Fibroblast of upper back skin (primary cell): ENCODE data around the gene NTN4.
"Not testable (repeated sequence)": the region's sequence is repeated elsewhere in the genome, so short reads cannot be mapped to it uniquely, and the experiment has no call there.

Source experiments
- DNase-seq: peaks from one replicate; pipeline ENCODE4 v3.0.0-alpha.2; 2013

Gene NTN4

GRCh38 chr12:95705143-95705542, 85.4 kb downstream of the NTN4 start:
- no peak for DNase-seq

- DNase-seq = no peak
Observed at GRCh38 chr12:95703986-95704385, 86.6 kb downstream of the NTN4 start.

- no peak for DNase-seq
Observed at GRCh38 chr12:95701722-95702418, 88.7 kb downstream of the NTN4 start.

- no peak for DNase-seq
Observed at GRCh38 chr12:95701275-95701674, 89.3 kb downstream of the NTN4 start.

GRCh38 chr12:95700316-95700785, 90.2 kb downstream of the NTN4 start:
- DNase-seq = peak; percentile 95

- DNase-seq = no peak
Observed at GRCh38 chr12:95699579-95699978, 91.0 kb downstream of the NTN4 start.

- no peak for DNase-seq
Observed at GRCh38 chr12:95694136-95694535, 96.4 kb downstream of the NTN4 start.

GRCh38 chr12:95693689-95694088, 96.9 kb downstream of the NTN4 start:
- DNase-seq = no peak

- no peak for DNase-seq
Observed at GRCh38 chr12:95690861-95691635, 99.5 kb downstream of the NTN4 start.

GRCh38 chr12:95687937-95688336, 102.6 kb downstream of the NTN4 start:
- no peak for DNase-seq

GRCh38 chr12:95683418-95683817, 107.1 kb downstream of the NTN4 start:
- no peak for DNase-seq

GRCh38 chr12:95681210-95681765, 109.3 kb downstream of the NTN4 start:
- no peak for DNase-seq

GRCh38 chr12:95678684-95679083, 111.9 kb downstream of the NTN4 start:
- no peak for DNase-seq

GRCh38 chr12:95677782-95678181, 112.8 kb downstream of the NTN4 start:
- DNase-seq = not testable (repeated sequence)

GRCh38 chr12:95674631-95675030, 115.9 kb downstream of the NTN4 start:
- DNase-seq = peak; percentile 41

- DNase-seq = no peak
Observed at GRCh38 chr12:95674163-95674562, 116.4 kb downstream of the NTN4 start.

- no peak for DNase-seq
Observed at GRCh38 chr12:95673576-95673975, 117.0 kb downstream of the NTN4 start.

- no peak for DNase-seq
Observed at GRCh38 chr12:95672166-95672565, 118.4 kb downstream of the NTN4 start.

- DNase-seq = no peak
Observed at GRCh38 chr12:95671265-95671664, 119.3 kb downstream of the NTN4 start.

- DNase-seq = no peak
Observed at GRCh38 chr12:95663525-95663924, 127.0 kb downstream of the NTN4 start.

- DNase-seq = no peak
Observed at GRCh38 chr12:95661360-95661759, 129.2 kb downstream of the NTN4 start.

- DNase-seq = no peak
Observed at GRCh38 chr12:95658386-95658785, 132.2 kb downstream of the NTN4 start.

- not testable (repeated sequence) for DNase-seq
Observed at GRCh38 chr12:95654665-95655064, 135.9 kb downstream of the NTN4 start.
